GM19467 (cell line): ENCODE data around the gene RDH11.

Experiments used
- ATAC-seq: cut with Tn5 transposase; IDR thresholded peaks from one replicate; pipeline ENCODE4 v1.9.1; 2021; ENCODE audit warnings: mild to moderate bottlenecking, moderate library complexity; ENCODE audit not compliant: unreplicated experiment

The RDH11 gene

DNA sequence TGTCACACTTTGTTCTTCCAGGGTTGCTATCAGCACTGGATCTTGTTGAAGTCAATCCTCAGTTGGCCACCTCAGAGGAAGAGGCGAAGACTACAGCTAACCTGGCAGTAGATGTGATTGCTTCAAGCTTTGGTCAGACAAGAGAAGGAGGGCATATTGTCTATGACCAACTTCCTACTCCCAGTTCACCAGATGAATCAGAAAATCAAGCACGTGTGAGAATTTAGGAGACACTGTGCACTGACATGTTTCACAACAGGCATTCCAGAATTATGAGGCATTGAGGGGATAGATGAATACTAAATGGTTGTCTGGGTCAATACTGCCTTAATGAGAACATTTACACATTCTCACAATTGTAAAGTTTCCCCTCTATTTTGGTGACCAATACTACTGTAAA lies 44.9 kb downstream of the RDH11 start:
- ATAC-seq = no peak

DNA sequence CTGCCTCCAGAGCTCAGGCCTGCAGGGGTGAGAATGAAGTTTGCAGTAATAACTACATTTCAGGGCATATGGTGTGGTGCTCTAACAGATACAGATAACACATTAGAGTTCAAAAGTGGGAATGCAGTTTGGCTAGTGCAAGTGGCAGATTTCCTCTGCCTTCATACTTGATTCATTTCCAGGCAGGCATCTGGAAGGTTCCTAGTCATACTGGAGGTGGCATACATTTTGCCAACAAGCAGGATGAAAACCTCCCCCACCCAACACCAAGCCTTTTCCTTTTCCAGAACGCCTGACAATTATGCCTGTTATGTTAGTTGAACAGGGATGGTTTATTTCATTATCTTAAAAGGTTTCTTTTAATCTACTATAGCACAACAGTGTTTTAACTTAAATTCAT lies 45.4 kb downstream of the RDH11 start:
- ATAC-seq = no peak

GRCh38 chr14:67646131-67646530 lies 49.4 kb downstream of the RDH11 start:
- ATAC-seq = no peak

DNA sequence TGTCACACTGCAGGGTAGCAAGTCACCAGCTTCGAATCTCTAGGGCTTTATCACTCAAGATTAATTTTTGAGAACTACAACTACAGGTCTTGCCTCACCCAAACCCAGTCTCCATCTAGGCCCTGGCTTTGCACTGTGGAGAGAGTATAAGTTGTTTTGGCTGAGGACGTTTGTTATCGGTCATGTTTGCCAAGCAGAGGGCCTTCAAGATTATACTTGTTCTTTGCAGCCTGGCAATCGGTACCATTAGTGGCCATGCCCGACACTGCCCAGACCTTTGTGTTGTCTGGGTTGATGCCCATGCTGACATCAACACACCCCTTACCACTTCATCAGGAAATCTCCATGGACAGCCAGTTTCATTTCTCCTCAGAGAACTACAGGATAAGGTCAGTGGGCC lies 50.1 kb downstream of the RDH11 start:
- no peak for ATAC-seq

- no peak for ATAC-seq
These were observed 51.1 kb downstream of the RDH11 start for GRCh38 chr14:67644428-67644827.

- no peak for ATAC-seq
These were observed 51.9 kb downstream of the RDH11 start for GRCh38 chr14:67643713-67644112.

DNA sequence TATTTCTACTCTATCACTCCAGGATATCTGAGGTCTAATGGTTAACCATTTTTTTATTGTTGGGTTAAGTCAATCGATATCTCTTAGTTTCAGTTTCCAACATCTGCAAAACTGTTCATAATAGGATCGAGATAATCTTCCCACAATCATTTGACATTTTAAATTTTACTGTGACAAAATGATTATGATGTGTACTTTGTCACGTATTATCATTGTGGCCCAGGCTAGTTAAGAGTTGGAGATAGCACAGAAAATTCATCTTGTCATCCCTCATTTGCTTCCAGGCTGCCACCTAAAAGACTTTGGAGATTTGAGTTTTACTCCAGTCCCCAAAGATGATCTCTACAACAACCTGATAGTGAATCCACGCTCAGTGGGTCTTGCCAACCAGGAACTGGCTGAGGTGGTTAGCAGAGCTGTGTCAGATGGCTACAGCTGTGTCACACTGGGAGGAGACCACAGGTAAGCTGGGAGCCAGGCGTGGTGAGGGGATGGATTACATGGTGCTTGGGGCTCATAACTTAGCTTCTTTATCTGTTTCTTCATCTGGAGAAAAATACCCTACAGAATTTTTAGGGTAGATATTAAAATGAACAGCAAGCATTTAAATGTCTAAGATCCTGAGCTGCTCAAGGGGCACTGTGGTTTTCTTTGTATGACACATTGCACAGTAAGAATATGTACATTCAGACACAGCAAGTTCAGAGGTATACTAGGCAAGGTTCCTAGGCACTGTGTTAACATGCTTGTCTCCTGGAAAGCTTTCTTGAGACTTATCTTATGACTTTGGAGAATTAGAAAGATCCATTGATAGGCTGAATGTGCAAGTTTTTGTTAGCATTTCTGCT lies 53.4 kb downstream of the RDH11 start:
- no peak for ATAC-seq

GRCh38 chr14:67641480-67641879 lies 54.1 kb downstream of the RDH11 start:
- no peak for ATAC-seq

DNA sequence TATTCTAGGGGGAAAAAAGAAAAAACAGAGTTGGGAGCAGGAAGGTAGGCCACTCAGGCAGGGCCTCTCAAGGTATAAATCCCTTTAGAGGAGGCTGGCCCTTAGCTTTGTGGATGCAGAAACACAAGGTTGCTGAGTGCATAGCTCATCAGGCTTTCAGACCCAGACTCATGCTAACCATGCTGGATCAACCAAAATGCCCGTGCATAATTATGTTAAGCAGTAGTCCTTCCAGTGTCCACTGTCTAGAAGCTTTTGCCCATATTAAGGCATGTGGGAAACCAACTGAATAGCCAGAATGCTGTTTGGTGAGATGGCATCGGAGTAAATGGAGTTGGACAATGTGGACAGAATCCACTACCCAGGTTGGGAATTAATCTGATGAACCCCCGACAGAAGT lies 56.9 kb downstream of the RDH11 start:
- ATAC-seq = no peak

GRCh38 chr14:67636361-67636919 lies 59.1 kb downstream of the RDH11 start:
- ATAC-seq = no peak

GRCh38 chr14:67633451-67634147 lies 62.0 kb downstream of the RDH11 start:
- ATAC-seq = no peak

- no peak for ATAC-seq
These were observed 64.6 kb downstream of the RDH11 start for GRCh38 chr14:67630938-67631337.

DNA sequence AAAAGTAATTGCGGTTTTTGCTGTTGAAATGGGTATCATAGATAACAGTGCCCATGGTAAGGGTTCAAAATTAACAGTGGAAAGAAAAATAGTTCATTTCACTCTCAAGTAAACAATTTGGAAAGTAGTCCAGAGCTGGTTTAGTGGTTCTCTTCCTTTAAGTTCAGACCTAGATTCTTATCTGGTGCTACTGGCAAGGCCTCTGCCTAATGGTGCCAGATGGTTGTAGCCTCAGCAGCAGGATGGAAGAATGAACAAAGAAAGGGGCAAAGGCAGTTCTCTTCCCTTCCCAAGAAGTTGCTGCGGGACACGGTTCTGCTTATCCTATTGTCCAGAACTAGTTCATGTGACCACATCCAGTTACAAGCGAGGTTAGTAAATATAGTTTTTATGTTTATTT lies 65.4 kb downstream of the RDH11 start:
- no peak for ATAC-seq

DNA sequence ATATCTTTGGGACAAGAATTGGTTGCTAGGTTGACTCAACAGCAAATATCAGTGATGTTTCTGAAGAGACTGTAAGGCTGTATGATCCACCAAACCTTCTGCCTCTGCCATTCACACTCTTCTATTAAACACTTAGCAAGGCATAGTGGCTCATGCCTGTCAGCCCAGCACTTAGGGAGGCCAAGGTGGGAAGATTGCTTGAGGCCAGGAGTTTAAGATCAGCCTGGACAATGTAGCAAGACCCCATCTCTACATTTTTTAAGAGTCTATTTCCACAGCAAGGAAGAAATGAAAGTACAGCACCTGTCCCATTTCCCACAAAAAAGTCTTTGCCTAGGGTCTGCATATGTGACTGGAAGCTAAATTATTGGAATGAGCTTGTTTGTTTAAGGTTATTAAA lies 68.0 kb downstream of the RDH11 start:
- no peak for ATAC-seq
